ENCODE measurements around the gene ATP5F1A. TPM values are rescaled to one million over a fixed set of nuclear protein-coding genes. Genes with fewer than 3 reads are reported as not detected.

The ATP5F1A gene
- total and polyA plus RNA-seq, 2 donors, result 390 to 406 TPM

Small RNA genes lying within 50 kb of the gene (small RNA-seq; reads per million reads assigned to genes)
- gene RNU6-1278P (not detected), gene RNY4P37 (0.30 reads per million, percentile 9 among the genes with 10 or more reads in this experiment)

Other genes starting within 250 kb of the ATP5F1A start
- 39.8 TPM for gene EPG5, start 131.0 kb downstream of the ATP5F1A start, total RNA-seq
- gene EPG5, start 131.0 kb downstream of the ATP5F1A start, polyA plus RNA-seq, result 6.8 TPM
- gene PSTPIP2, start 26.0 kb downstream of the ATP5F1A start, total RNA-seq, result 7.2 TPM
- 4.7 TPM for gene PSTPIP2, start 26.0 kb downstream of the ATP5F1A start, polyA plus RNA-seq
- 35.5 TPM for gene HAUS1, start 6.1 kb upstream of the ATP5F1A start, total RNA-seq
- 24.4 TPM for gene HAUS1, start 6.1 kb upstream of the ATP5F1A start, polyA plus RNA-seq